ENCODE results near the gene PTN.
"Not testable (repeated sequence)": the region's sequence is repeated elsewhere in the genome, so short reads cannot be mapped to it uniquely, and the experiment has no call there.

The PTN gene

DNA sequence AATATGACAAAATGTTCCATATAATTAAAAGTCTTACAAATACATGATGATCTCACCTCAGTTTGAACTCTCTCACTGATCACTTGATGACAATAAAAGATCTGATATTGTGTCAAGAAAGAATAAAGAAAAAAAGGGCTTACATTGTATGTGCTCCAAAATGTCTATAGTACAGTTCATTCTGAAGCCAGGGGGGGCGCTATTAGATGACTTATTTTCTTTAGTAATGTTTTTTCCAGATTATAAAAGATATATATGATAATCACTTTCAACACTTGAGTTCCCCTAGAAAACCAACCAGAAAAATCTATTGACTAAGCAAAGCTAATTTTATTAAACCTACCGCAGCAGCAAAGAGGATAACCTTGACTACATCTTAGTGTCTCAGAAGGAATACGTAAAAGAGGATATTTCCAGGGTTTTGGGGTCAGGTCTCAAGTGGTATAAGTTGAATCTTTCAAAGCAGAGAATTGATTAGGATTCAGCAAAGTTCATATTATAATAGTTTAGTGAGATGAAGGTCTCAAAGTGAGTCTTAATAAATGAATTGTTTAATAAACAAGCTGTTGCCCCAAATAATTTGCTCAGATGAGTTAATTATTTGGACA, 55.8 kb downstream of the PTN start:
- Histone ChIP-seq H3K36me3 (no peaks in the 10 kb centered on the region), H3K9me3 (no peaks in the 10 kb centered on the region), H3K27me3 (no peaks in the 10 kb centered on the region), H3K4me1 (peaks cover 5% of the 10 kb centered on the region; the same call in 1 of the 2 replicates), H3K4me3 (ENCODE audit: low read depth, low read length) (no peak overlapping the region)
- no peak for DNase-seq
- TF ChIP-seq, protein P1, sequence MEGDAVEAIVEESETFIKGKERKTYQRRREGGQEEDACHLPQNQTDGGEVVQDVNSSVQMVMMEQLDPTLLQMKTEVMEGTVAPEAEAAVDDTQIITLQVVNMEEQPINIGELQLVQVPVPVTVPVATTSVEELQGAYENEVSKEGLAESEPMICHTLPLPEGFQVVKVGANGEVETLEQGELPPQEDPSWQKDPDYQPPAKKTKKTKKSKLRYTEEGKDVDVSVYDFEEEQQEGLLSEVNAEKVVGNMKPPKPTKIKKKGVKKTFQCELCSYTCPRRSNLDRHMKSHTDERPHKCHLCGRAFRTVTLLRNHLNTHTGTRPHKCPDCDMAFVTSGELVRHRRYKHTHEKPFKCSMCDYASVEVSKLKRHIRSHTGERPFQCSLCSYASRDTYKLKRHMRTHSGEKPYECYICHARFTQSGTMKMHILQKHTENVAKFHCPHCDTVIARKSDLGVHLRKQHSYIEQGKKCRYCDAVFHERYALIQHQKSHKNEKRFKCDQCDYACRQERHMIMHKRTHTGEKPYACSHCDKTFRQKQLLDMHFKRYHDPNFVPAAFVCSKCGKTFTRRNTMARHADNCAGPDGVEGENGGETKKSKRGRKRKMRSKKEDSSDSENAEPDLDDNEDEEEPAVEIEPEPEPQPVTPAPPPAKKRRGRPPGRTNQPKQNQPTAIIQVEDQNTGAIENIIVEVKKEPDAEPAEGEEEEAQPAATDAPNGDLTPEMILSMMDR (IDR thresholded peaks at IDR 0.05; ENCODE audit: low read depth, low read length) = peak; percentile 39

DNA sequence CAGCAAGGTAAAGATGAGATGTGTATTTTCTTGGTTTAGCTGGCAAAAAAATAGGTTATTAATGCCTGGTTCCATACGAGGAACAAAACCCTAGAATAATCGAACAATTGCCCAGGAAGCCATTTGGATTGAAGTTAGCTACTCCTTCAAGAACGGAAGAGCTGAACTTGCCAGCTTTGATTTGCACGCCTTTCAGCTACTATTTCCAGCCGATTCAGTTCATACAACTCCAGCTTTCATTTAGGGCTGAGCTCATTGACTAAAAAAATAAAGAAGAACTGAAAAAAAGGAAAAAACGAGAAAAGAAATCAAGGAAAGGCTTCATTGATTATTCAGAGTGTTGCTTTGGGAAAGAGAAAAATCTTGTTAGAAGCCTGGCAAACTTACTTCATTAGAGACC, 60.4 kb downstream of the PTN start:
- no peaks in the 10 kb centered on the region for H3K9me3 ChIP-seq
- peaks cover 5% of the 10 kb centered on the region; the same call in 1 of the 2 replicates for H3K4me1 ChIP-seq
- no peaks in the 10 kb centered on the region for H3K36me3 ChIP-seq
- DNase-seq = no peak
- TF ChIP-seq, protein P1 (IDR thresholded peaks at IDR 0.05; ENCODE audit: low read depth, low read length) = no peak
- no peaks in the 10 kb centered on the region for H3K27me3 ChIP-seq
- no peak overlapping the region for H3K4me3 ChIP-seq (ENCODE audit: low read depth, low read length)

DNA sequence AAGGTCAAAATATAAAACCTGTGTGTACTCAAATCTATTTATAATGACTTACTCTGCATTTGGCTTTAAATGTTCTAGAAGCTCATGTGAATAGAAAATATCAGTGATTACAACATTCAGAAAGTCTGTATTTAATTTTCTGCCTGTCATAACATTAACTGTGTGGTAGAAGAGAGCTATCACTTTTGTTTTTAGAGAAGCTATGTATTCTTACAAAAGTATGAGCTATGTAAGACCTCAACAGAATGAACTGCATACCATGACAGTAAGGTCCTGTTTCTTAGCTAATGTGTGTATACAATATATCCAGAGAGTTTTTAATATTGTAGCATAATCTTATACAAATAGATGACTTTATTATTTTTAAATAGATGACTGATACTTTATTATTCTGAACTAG, 61.5 kb downstream of the PTN start:
- H3K36me3 ChIP-seq = no peaks in the 10 kb centered on the region
- no peaks in the 10 kb centered on the region for H3K27me3 ChIP-seq
- no peaks in the 10 kb centered on the region for H3K9me3 ChIP-seq
- TF ChIP-seq, protein P1 (IDR thresholded peaks at IDR 0.05; ENCODE audit: low read depth, low read length) = no peak
- H3K4me1 ChIP-seq = peaks cover 4% of the 10 kb centered on the region; the same call in 1 of the 2 replicates
- no peak overlapping the region for H3K4me3 ChIP-seq (ENCODE audit: low read depth, low read length)
- no peak for DNase-seq

DNA sequence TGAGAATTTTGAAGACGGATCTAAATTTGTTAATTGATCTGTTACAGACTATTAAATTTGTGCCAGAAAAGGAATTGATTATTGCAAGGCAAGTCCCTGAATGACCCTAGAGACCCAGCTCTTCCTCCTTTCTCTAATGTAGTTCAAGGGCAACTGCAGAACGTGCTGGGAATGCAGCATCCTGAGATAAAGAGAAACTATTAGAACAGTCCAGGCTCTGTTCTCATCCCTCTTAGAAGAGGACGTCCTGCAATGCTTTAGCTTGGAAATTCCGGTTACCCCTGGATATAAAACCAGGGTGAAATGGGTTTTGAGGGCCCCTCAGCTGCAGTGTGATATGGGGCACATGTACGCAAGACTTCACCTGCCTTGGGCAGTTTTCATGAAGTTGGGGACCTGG, 67.3 kb downstream of the PTN start:
- DNase-seq = no peak
- Histone ChIP-seq H3K27me3 (no peaks in the 10 kb centered on the region), H3K9me3 (no peaks in the 10 kb centered on the region), H3K36me3 (no peaks in the 10 kb centered on the region), H3K4me3 (ENCODE audit: low read depth, low read length) (no peak overlapping the region), H3K4me1 (no peaks in the 10 kb centered on the region)
- TF ChIP-seq, protein P1 (IDR thresholded peaks at IDR 0.05; ENCODE audit: low read depth, low read length) = no peak

DNA sequence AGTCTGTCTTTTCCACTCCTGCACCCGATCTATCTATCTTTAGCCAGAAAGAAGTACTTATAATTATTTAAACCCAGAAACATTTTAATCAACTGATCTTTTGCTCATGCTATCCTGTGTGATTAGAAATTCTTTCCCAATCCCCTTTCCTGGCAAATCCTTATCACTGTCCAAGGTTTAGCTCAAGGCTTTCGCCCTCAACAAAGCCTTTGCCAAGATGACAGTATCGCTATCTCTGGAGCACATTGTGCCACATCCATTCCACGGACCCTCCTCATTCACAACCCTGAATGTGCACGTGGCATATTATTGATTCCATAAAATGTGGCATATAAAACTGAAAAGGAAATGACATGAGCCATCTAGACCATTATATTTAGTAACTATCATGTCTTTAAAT, 71.3 kb downstream of the PTN start:
- TF ChIP-seq, protein P1 (IDR thresholded peaks at IDR 0.05; ENCODE audit: low read depth, low read length) = no peak
- Histone ChIP-seq H3K4me3 (ENCODE audit: low read depth, low read length) (no peak overlapping the region), H3K27me3 (no peaks in the 10 kb centered on the region), H3K36me3 (no peaks in the 10 kb centered on the region), H3K9me3 (no peaks in the 10 kb centered on the region), H3K4me1 (no peaks in the 10 kb centered on the region)
- DNase-seq = no peak

DNA sequence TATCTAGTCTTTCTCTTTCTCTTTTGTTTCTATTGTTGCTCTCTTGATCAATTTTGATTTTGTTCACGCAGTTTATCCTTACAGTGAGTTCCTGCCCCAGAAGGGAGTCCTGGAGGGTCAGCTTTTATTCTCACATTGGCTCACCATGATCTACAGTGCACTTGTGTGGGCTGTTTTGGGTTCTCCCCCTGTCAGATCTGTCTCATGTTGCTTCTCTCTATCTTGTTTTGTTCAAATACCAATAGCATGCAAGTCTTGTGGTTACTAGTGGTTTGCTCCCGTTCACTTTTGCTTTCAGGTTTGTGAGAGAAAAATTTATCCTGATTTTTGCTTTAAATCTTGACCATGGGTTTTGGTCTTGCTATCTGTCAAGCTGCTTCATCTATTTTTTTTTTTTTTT, 74.3 kb downstream of the PTN start:
- no peaks in the 10 kb centered on the region for H3K4me1 ChIP-seq
- H3K4me3 ChIP-seq (ENCODE audit: low read depth, low read length) = no peak overlapping the region
- H3K27me3 ChIP-seq = no peaks in the 10 kb centered on the region
- TF ChIP-seq, protein P1 (IDR thresholded peaks at IDR 0.05; ENCODE audit: low read depth, low read length) = no peak
- H3K36me3 ChIP-seq = no peaks in the 10 kb centered on the region
- DNase-seq = no peak
- no peaks in the 10 kb centered on the region for H3K9me3 ChIP-seq

DNA sequence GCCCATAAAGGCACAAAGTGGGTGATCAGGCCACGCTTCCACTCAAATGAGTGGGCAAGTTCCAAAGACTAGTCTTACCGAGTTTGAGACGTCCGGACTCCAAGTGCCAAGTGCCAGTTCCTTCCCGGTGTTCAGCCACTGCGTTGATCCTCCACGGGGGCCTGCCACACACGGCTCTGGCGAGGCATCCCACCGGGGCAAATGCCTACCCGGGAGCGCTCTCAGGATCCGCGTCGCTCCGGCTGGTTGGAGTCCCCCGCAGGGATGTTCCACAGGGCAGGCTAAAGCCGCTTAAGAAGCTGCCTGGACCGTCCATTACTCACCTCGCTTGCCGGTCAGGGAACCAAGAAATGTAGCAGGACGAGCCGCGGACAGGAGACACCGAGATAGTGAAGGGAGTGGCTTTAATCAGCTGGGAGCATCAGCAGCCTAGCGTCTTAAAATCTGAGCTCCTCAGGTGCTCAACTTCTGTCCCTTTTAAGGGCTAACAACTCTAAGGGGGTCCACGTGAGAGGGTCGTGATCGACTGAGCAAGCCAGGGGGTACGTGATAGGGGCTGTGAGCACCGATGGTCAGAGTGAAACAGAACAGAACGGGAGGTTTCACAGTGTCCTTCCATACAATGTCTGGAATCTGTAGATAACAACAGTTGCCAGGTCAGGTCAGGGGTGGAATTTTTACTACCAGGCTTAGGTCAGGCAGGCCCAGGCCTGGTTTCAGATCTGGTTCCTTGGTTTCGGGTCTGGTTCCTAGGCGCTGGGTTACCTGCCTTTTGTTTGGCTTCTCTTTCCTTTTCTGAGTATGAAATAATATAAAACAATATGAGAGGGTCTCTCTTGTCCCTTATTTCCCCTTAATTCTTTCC, 75.3 kb downstream of the PTN start:
- H3K9me3 ChIP-seq; DNase-seq; H3K36me3 ChIP-seq; H3K4me1 ChIP-seq; H3K27me3 ChIP-seq; H3K4me3 ChIP-seq (ENCODE audit: low read depth, low read length): not testable (repeated sequence)
